ENCODE measurements around the gene PLPP7. TPM values are rescaled to one million over a fixed set of nuclear protein-coding genes. Genes with fewer than 3 reads are reported as not detected.

The PLPP7 gene
- total RNA-seq, 1 experiment from 2014 or later, result 1.0 TPM

- DNase-seq (ENCODE audit: low spot score), result no peak
Observed at GRCh38 chr9:131303381-131304321, 14.1 kb downstream of the PLPP7 start.

GRCh38 chr9:131304676-131305355, 15.3 kb downstream of the PLPP7 start:
- DNase-seq (ENCODE audit: low spot score), result no peak

GRCh38 chr9:131306397-131307004, 17.0 kb downstream of the PLPP7 start:
- no peak for DNase-seq (ENCODE audit: low spot score)

GRCh38 chr9:131307974-131308373, 18.5 kb downstream of the PLPP7 start:
- DNase-seq (ENCODE audit: low spot score), result no peak

- no peak for DNase-seq (ENCODE audit: low spot score)
Observed at GRCh38 chr9:131308452-131308851, 18.9 kb downstream of the PLPP7 start.

- no peak for DNase-seq (ENCODE audit: low spot score)
Observed at GRCh38 chr9:131308906-131309529, 19.5 kb downstream of the PLPP7 start.

GRCh38 chr9:131309530-131310276, 20.2 kb downstream of the PLPP7 start:
- DNase-seq (ENCODE audit: low spot score), result no peak

GRCh38 chr9:131310833-131311554, 21.5 kb downstream of the PLPP7 start:
- DNase-seq (ENCODE audit: low spot score), result no peak

- no peak for DNase-seq (ENCODE audit: low spot score)
Observed at GRCh38 chr9:131312246-131312645, 22.7 kb downstream of the PLPP7 start.

- DNase-seq (ENCODE audit: low spot score), result no peak
Observed at GRCh38 chr9:131312822-131313770, 23.6 kb downstream of the PLPP7 start.

- no peak for DNase-seq (ENCODE audit: low spot score)
Observed at GRCh38 chr9:131318231-131319085, 28.9 kb downstream of the PLPP7 start.

- no peak for DNase-seq (ENCODE audit: low spot score)
Observed at GRCh38 chr9:131319486-131319885, 30.0 kb downstream of the PLPP7 start.

- DNase-seq (ENCODE audit: low spot score), result no peak
Observed at GRCh38 chr9:131320031-131320685, 30.6 kb downstream of the PLPP7 start.

- no peak for DNase-seq (ENCODE audit: low spot score)
Observed at GRCh38 chr9:131323629-131324028, 34.1 kb downstream of the PLPP7 start.

GRCh38 chr9:131324736-131325679, 35.5 kb downstream of the PLPP7 start:
- DNase-seq (ENCODE audit: low spot score), result no peak

- DNase-seq (ENCODE audit: low spot score), result no peak
Observed at GRCh38 chr9:131329241-131329641, 39.7 kb downstream of the PLPP7 start.

Measured in A172 (cell line).